Measurements from ENCODE around the gene S100A10.

Gene S100A10

DNA sequence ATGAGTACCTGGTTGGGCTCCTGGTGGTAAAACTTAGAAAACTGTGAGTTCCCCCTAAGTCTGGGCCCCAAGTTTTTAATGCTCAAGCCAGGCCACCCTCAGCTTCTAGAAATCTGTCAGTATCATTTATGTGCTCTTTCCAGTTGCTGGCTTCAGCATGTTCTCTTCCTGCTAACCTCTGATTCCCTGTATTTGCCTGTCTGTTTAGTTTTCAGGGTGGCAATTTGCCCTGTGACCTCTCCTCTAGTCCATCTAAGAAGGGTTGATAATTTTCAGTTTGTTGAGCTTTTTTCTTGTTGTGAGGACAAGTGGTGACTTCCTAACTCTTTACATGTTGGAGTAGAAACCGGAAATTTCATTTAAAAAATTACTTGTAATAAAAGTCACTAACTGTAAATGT, 16.0 kb upstream of the S100A10 start:
- DNase-seq = no peak

GRCh38 chr1:152007047-152007446, 13.4 kb upstream of the S100A10 start:
- DNase-seq = no peak

- no peak for DNase-seq
These were observed 11.8 kb upstream of the S100A10 start for GRCh38 chr1:152005360-152005912.

GRCh38 chr1:152003846-152004442, 10.3 kb upstream of the S100A10 start:
- no peak for DNase-seq

DNA sequence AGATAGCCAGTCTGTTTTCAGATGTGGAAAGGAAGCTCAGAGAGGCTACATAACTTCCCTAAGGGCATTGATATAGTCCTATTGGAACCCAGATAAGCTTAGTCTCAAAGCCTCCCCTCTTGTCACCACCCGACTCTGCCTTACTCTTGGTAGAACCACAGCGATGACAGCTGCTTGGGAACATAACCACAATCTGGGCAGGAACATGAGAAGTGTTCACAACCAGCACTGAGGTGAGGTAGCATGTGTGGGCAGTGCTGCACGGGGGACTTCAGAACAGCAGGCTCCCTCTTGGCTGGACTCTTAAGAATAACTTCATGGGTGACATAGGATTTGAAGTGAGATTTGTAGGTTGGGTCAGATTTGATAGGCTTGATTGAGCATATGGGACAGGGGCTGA, 9.3 kb upstream of the S100A10 start:
- DNase-seq = peak; percentile 49

DNA sequence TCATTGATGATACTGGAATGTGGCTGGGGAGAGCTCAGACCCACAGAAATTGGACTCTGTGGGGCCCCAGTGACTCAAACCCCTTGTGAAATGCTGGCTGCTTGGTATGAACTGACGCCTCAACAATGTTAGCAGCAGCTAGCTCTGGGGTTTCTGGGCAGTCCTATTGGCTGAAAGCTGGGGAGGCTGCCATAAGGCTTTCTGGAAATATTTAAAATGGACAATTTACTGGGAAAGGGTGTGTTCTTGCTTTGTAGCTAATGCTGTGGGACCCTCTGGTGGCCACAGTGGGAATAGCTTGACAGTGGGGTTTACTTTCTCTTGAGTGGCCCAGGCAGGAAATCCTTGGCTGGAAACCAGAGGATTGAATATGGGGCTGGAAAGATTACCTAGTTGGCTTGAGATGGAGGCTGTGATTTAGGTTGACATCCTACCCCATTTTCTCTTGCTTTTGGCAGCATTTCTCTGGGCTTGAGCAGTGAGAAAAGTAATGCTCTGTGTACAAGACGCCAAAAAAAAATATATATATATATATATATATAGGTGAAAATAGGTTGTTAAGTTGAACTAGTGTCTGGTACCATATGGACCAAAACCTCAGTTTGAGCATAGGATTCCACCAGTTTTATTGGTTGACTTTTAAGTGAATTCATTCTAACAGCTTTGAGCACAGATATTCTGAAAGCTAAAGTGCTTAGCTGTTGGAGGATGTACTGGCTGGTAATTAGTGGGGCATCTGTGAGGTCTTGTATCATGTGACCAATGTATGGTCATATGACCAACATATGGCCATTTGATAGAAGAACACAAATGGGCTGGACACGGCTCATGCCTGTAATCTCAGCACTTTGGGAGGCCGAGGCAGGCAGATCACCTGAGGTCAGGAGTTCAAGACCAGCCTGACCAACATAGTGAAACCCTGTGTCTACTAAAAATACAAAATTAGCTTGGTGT, 8.2 kb upstream of the S100A10 start:
- DNase-seq = peak; percentile 90

DNA sequence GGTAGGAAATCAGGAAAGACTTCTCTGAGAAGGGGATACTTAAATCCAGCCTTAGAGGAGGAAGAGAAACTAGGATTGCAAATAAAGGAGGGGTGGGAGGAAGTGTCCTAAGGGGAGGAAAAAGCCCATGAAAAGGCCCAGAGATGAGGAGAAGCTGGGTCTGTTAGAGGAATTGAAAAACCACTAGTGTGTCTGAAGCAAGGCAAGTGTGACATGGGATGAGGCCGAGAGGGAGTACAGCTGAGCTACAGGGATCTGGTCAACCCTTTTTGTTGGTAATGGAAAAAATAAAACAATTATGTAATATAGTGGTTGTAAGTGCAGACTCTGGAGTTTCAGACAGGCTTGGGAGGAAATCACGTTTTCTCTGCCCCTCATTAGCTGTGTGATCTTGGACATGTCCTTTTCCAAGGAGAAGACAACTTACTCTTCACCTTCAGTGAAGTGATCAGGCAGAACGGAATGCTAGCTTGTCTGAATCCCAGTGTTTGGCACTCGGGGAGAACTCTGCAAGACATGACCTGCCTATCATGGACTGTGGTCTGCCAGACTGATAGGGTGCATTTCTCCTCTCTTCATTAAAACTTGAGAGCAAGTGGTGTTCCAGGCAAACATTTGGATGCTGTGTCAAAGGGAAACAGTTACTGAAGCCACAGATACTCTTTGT, 7.4 kb upstream of the S100A10 start:
- peak; percentile 57 for DNase-seq

GRCh38 chr1:151998611-151999362, 5.1 kb upstream of the S100A10 start:
- DNase-seq = no peak

DNA sequence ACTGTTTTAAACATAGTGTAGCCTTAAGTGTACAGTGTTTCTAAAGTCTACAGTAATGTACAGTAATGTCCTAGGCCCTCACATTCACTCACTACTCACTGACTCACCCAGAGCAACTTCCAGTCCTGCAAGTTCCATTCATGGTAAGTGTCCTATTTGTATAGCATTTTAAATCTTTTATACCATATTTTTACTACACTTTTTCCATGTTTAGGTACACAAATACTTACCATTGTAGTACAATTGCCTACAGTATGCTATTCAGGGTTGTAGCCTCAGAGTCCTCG, 3.6 kb upstream of the S100A10 start:
- no peak for DNase-seq

DNA sequence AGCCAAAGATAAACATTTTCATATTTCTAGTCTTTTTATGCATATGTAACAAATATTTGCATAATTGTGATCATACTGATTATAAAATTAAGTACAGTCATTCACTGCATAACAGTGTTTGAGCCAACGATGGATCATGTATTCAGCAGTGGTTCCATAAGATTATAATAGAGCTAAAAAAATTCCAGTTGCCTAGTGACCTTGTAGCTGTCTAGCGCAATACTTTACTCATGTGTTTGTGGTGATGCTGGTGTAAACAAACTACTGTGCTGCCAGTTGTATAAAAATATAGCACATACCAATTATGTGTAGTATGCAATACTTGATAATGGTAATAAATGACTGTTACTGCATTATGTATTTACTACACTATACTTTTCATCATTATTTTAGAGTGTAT, 2.1 kb upstream of the S100A10 start:
- DNase-seq = no peak

DNA sequence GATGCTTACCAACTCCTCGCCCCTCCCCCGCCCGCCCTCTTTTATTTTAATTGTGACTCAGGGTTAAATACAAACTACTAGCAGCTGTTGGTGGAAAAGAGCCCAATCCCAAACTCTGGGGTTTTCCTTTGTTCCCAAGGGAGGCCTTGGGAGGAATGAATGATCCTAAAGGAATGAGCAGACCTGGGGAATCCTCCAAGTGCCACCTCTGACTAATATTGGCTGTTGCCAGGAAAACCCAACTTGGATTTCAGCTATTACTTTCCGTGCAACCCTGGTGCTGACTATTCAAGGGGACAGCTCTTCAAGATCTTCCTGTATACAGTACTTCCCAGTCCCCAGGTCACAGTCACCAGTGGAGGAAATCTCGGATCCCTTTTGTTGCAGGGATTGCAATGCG, 1.3 kb upstream of the S100A10 start:
- DNase-seq = no peak

- DNase-seq = peak; percentile 53
These were observed 450 bp downstream of the S100A10 start for GRCh38 chr1:151993084-151993733.

- peak; percentile 67 for DNase-seq
These were observed 1.2 kb downstream of the S100A10 start for GRCh38 chr1:151992303-151993083.

DNA sequence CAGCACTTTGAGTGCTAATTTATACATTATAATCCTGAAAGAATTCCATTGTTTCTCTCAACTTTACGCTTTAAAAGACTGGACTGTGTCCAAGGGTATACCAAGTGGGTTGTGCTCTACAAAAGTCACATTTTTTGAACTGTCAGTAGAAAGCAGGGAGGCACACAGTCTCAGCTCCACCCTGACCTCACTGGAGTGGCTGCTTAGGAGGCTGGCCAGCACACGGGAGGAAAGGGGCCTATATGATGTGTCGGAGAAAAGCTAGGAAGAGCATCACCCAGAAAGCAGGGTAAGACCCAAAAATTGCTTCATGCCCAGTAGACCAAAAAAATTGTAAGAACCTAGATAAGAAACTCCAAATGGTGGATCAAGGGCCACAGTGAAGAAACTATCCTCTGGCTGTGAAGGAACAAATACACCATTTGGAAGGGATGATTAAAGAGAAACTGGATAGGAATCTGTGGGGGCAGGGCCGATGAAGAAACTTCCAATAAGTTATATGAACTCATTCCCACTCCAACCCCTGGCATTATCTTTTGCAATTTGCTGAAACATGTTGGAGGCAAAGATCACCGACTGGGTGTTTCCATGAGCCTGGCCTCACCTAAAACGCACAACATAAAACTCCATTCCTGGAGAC, 1.9 kb downstream of the S100A10 start:
- DNase-seq = no peak

- DNase-seq = no peak
These were observed 2.8 kb downstream of the S100A10 start for GRCh38 chr1:151990856-151991198.

DNA sequence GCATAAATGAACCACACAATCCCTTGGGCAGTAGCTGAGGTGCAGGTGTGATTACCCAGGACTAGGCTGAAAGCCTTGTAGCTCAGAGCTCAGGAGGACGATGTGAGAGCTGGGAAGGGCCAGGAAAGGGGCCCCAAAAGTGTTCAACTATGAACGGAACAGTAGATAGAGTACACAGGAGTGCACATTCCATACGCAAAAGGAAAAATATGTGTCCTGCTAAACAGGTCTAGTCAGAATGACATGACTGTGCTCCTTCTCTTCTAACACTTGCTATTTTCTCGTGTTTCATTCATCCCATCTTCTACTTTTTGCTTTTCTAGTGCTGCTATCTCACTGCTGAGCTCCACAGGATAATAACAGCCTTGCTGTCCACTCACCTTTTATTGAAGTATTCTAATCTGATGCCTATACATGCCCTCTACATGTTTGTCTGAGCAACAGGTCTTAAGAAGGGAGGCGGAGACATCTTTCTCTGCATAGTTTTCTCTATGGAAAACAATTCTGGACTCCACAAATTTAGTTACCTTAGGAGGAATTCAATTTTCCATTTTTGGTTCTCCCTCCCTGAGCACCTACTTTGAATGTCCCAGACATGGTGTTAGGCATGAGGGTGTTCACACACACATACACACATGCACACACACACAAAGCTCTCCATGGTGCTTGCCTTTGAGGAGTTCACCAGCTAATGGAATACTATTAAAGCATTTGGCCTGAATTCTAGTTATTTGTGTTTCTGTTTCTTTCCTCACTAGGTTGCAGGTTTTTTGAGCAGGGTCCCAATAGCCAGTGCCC, 3.4 kb downstream of the S100A10 start:
- DNase-seq = no peak

DNA sequence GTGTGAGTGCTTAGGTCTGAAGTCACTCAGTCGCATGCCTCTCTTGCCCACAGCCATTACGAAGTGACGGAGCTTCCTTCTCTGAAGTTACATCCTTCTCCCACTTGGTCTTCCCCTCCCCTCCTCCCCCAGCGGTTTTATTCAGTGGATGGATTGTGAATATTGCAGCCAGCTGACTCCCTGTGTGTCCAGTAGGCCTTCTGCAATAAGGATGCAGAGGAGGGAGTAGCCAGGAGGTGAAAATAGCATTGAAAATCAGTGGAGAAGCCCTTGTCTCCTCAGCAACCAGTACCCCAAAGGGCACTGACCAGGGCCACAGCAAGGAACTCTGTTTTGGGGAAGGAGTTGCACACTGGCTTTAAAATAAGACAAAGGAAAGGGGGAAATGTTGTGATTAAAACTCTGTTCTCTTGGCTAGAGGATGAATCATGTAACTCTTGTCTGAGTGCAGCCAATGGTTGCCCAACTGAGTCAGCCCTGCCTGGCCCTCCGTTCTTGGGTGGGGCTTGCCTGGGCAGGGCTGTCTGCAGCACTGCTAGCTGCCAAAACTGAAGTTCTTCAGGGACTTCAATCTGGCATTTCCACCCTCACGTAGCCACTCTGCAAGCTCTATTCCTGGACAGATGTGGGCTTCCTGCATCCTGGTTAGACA, 4.3 kb downstream of the S100A10 start:
- DNase-seq = no peak

DNA sequence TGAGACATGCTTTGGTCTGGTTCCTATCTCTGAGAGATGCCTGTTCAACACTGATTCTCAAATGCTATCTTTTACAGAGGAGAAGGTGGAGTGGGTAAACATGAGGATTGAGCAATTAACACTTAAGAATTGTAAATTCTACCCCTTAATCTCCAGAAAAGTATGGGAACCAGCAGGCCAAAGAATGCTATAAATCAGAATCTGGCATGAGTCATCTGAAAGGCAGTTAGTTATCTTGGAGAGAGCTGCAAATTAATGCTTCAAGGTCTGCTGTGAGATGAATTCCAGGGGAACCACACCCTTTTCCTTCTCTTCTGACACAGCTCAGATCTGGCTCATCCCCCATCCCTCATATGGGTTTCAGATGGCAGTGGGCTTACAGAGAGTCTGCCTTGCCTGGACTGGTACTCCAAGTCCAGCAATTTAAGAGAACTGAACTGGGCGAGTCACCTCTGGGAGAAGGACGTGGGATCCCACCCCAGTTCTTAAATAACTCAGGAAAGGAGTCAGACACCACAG, 5.2 kb downstream of the S100A10 start:
- peak; percentile 61 for DNase-seq

DNA sequence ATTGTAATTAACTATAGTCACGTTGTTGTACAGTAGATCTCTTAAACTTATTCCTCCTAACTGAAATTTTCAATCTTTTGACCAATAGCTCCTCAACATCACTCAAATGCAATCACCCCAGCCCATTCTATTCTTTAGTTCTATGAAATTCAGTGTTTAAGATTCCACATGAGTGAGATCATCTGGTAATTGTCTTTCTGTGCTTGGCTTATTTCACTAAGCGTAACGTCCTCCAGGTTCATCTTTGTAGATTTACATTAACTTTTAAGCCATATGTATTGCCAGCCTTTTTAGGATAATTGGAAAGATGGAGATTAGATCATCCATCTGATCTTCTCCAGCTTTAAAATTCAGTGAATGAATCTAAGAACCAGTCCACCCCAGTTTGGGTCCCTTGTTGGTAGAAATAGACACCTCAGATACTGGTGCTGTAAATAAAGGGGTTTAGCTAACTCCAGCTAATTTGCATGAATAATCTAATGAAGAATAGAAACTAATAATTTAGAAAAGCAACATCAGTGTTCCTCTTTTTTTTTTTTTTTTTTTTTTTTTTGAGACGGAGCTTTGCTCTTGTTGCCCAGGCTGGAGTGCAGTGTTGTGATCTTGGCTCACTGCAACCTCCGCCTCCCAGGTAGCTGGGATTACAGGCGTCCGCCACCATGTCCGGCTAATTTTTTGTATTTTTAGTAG, 7.0 kb downstream of the S100A10 start:
- DNase-seq = no peak

Measured in OCI-M1 (cell line).